NCI-H524 (cell line): ENCODE data around the gene TMEM62.
A peak's percentile ranks its signal among the peaks of the same experiment; 100 is the strongest.
"Not testable (repeated sequence)": the region's sequence is repeated elsewhere in the genome, so short reads cannot be mapped to it uniquely, and the experiment has no call there.

ENCODE experiments used
- DNase-seq, 2 experiments: peaks; one replicate each; lab custom pipeline; 2025; lab: John Stamatoyannopoulos, UW

The TMEM62 gene

DNA sequence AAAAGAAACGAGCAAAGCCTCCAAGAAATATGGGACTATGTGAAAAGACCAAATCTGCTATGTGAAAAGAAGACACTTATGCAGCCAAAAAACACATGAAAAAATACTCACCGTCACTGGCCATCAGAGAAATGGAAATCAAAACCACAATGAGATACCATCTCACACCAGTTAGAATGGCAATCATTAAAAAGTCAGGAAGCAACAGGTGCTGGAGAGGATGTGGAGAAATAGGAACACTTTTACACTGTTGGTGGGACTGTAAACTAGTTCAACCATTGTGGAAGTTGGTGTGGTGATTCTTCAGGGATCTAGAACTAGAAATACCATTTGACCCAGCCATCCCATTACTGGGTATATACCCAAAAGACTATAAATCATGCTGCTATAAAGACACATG is 43.8 kb downstream of the TMEM62 start:
- not testable (repeated sequence) for DNase-seq

DNA sequence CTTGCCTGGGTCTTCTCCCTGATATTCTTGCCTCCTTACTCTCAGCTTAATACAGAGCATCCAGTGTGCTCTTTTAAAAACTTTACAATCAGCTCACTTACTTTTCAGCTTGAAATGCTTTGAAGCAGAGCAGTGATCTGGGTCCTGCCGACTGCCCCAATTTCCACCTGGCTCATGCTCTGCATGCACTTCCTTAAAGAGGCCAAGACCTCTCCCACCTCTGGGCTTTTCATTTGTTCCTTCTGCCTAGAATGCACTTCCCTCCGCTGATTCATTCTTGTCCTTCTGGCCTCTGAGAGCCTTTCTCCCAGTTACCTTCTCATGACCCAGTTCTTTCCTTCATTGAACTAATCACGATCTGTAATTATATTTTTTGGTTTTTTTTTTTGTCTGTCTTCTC is 49.9 kb downstream of the TMEM62 start:
- no peak for DNase-seq

DNA sequence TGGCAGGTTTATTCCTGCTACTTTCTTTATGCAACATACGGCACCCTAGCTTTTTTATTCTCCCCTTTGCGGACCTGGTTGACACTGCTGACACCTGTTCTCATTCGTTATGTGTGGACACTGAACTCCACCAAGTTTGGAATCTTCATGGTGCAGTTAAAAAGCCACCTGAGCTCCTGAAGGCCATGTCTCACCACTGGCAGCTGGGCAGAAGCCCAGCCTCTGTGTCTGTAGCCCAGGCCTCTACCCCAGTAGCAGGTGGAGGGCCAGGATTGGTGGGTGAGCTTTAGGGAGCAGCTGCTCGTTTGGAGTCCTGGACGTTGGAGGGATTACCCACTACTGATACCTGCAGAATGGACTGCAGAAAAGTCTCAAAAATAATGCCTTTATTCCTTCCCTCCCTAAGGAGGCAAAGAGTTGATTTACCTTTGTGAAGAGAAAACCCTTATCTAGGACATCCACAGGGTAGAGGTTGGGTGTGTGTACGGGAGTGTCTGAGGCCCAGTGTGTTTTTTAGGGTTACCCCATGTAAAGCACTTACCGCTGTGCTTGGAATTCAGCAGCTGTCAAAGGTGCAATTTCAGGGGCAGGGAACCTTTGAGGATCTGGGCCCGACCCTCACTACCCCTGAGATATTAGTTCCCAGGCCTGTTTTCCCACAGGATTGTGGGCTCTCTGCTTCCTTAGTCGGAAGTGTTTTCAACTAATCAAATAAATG is 51.2 kb downstream of the TMEM62 start:
- DNase-seq = peak in 1 of 2 experiments; percentile 21

DNA sequence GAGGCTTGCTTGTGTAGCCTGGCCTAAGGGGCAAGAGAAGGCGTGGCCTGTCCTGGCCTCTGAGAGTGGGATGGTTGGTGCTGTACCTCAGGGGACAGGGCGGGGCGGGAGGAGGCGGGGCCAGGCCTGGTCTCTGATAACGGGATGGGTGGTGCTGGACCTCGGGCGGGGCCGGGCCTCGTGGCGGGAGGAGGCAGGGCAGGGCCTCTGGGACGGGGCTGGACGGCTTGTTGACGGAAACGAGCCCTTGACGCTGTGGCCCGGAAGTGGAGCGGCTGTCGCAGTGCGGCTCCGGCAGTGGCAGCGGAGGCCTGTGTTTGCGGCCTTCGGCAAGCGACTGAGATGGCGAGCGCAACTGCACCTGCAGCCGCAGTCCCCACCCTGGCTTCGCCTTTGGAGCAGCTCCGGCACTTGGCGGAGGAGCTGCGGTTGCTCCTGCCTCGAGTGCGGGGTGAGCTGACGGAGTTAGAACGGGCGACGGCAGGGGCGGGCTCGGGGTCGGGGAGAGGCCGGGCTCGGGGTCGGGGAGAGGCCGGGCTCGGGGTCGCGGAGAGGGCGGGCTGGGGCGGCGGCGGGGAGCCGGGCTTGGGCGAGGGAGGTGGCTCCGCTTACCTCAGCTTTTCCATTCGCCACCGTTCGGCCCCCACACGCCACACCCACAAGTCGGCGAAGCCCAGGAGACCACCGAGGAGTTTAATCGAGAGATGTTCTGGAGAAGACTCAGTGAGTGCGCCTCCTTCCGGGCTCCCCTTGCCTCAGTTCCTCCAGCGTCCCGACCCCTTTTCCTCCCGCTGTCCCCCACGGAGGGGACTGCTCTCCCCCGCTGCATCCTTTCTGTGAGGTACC is 52.0 kb downstream of the TMEM62 start, which contains the start of gene CCNDBP1:
CCNDBP1 (plus strand) TSS at position 247 of the 846 bp plus-strand sequence; CDS start at position 343, 96 bp downstream.
- peak; percentile 76 to 86 for DNase-seq

DNA sequence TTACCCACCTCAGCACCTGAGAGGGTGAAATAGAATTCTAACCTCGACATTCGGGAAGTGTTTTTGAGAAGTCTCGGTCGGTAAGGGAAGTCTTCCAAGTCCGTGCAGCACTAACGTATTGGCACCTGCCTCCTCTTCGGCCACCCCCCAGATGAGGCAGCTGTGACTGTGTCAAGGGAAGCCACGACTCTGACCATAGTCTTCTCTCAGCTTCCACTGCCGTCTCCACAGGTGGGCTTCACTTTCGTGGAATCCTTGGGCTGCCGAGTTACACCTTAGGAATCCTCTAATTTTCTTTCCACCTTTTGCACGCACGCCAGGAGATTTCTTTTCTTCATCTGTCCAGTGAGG is 52.6 kb downstream of the TMEM62 start:
- peak in 1 of 2 experiments; percentile 55 for DNase-seq

DNA sequence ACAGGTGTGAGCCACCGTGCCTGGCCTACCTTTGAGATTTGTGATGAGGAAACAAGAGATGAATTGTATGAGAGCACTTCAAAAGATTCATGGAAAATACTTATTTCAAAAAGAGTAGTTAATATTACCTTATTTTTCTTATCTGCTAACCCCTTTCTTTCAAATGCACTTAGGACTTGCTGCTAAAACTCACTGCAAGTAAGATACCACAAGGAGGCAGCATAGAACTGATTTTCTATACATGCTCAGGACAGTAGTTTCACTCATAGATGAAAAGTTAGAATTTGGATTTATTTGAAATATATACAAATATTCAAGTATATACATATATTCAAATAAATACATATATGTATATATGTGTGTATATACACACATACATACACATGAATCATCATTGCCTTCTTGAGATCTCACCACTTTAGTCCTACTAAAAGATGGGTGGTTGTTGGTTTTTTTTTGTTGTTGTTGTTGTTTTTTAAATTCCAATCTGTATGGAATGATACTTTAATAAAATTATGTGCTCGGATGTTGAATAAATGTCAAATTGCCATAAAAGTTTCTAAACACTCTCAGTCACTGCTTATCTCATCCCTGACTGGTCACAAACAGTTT is 54.3 kb downstream of the TMEM62 start:
- peak in 1 of 2 experiments; percentile 50 for DNase-seq

DNA sequence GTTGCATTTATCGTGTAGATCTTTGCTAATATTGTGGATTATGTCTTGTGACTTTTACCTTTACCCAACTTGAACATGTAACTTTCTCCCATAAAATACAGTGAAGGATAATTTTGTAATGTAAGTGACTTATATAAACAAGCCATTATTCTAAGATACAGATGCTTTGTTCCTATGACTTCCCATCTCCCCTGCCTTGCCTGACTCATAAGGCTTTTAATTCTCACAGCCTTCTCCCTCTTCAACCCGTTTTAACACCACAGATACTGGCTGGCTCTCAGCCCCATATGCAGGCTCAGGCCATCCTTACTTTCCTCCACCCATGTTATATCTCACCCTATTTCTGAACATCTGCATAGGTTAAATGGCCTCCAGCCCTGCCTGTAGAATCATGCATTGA is 55.9 kb downstream of the TMEM62 start:
- DNase-seq = no peak

DNA sequence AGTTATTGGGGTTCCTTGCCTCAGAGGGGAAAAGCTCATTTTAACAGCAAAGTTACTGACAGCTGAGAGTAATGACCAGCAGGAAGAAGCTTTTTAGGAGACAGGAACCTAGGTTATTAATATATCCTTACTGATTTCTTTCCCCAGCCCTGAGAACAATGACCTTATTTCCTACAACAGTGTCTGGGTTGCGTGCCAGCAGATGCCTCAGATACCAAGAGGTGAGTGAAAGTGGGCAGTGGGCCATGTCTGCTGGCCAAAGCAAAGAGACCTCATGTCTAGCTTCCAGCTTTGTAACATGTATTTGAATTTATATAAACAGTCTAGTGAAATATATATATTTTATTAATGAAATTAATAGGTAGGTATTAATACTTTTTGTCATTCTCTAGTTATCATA is 56.8 kb downstream of the TMEM62 start:
- DNase-seq = no peak

DNA sequence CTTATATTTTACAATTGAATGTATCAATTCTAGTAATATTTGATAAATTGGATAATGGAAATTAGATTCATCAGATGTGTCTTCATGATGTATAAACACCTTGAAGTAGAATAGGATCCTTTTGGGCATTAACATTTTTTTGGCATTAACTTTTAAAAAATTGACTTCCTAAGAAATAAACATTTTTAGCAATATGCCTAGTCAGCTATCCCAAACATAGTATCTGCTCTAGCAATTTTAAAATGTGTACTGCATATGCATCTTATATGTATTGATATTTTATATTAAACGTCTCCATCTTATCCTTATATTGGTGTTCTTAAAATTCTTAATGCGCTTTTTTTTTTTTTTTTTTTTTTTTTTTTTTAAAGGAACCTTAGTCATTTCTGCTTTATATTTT is 60.3 kb downstream of the TMEM62 start:
- no peak for DNase-seq

DNA sequence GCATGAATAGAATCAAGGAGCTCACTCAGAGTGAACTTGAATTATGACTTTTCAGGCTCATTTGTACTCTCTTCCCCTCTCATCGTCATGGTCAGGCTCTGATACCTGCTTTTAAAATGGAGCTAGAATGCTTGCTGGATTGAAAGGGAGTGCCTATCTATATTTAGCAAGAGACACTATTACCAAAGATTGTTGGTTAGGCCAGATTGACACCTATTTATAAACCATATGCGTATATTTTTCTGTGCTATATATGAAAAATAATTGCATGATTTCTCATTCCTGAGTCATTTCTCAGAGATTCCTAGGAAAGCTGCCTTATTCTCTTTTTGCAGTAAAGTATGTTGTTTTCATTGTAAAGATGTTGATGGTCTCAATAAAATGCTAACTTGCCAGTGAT is 61.4 kb downstream of the TMEM62 start:
- DNase-seq = no peak

DNA sequence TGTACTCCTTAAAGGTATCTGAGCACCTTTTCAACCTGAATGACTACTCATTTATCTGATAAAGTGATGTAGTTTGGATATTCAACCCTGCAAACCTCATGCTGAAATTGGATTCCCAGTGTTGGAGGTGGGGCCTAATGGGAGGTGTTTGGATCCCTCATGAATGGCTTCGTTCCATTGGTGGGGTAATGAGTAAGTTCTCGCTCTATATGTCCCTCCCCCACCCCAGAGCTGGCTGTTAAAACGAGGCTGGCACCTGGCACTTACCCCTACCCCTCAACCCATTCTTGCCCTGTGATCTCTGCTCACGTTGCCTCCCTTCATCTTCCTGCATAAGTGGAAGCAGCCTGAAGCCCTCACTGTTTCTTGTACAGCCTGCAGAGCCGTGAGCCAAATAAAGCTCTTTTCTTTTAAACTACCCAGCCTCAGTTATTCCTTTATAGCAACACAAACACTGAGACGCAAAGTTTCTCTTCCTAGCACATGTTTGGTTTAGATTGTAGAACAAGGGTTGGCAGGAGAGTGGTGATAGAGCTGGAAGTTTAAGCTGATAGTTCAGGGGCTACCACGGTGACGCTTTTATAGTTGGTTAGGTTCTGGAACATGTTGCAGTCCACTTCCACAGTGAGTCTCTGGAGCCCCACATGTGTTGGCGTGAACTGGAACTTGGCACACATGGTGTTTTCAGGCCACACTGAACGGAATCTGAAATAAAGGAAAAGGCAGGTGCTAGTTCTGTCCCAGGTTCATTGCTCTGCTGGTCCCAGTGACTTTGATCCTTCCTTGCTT is 63.6 kb downstream of the TMEM62 start:
- DNase-seq = no peak

DNA sequence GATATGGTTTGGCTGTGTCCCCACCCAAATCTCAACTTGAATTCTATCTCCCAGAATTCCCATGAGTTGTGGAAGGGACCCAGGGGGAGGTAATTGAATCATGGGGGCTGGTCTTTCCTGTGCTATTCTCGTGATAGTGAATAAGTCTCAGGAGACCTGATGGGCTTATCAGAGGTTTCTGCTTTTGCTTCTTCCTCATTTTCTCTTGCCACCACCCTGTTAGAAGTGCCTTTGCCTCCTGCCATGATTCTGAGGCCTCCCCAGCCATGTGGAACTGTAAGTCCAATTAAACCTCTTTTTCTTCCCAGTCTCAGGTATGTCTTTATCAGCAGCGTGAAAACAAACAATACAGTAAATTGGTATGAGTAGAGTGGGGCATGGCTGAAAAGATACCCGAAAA is 64.4 kb downstream of the TMEM62 start:
- not testable (repeated sequence) for DNase-seq

DNA sequence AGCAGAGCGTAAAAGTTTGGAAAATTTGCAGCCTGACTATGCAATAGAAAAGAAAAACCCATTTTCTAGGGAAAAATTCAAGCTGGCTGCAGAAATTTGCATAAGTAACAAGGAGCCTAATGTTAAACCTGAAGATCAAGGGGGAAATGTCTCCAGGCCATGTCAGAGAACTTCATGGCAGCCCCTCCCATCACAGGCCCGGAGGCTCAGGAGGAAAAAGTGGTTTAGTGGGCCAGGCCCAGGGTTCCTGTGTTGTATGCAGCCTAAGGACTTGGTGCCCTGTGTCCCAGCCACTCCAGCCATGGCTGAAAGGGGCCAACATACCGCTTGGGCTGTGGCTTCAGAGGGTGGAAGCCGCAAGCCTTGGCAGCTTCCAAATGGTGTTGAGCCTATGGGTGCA is 65.2 kb downstream of the TMEM62 start:
- DNase-seq = not testable (repeated sequence)

DNA sequence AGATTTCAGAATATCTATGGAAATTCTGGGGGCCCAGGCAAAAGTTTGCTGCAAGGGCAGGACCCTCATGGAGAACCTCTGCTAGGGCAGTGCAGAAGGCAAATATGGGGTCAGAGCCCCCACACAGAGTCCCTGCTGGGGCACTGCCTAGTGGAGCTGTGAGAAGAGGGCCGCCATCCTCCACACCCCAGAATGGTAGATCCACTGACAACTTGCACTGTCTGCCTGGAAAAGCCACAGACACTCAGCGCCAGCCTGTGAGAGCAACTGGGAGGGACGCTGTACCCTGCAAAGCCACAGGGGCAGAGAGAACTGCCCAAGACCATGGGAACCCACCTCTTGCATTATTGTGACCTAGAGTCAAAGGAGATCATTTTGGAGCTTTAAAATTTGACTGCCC is 65.6 kb downstream of the TMEM62 start:
- no peak for DNase-seq

DNA sequence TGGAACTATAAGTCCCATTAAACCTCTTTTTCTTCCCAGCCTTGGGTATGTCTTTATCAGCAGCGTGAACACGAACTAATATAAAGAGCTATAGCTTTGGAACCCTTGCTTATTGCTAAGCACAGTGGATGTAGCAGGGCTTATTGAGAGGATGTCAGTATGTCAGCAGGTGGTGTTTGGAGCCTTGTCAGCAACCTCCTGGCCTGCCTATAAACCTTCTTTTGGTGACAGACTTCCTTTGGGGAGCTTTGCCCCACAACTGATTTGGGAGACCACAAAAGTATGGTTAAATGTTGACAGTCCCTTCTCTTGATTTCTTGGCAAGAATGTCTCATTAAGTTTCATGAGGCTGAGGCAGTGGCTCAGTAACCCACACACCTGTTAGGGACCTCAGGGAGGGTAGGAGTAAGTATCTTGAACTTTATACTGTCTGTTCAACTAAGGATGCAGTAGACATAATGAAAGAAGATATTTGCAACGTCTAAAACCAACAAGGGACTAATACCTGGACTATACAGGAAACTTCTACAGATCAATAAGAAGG is 66.6 kb downstream of the TMEM62 start:
- DNase-seq = no peak

DNA sequence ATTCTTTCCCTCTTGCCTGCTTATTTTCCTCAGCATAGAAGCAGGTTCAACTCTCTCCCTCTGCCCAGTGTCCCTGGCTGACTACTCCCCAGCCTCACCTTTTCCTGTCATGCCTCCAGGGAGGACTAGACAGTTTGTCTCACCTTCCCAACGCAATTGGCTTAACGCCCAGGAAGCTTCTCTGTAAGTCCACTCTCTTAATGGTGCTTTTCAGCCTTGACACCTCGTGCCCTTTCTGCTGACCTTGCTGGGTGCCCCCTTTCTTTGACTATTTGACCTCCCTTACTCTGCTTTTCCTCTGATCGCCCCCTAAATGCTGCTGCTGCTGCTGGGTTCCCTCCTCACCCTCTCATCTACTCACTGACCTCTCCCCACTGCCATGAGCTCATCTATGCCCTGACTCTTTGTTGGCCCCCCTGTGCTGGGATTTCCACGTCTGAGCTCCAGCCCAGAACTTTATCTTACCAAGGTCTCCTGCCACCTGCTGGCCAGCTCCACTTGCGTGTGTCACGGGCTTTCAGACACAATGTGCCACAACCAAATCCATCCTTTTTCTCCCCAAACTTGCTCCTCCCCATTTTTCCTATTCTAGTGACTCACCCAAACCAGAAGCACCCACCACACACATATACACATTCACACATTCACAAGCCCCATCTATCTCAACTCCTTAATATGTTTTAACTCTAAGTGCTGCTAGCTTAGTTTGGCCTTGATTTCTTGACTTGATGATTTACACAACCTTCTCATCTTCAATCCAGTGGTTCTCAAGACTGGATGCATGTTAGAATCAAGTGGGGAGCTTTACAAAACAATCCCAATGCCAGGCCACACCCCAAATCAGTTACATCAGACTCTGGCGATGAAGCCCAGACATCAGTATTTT is 70.9 kb downstream of the TMEM62 start:
- peak in 1 of 2 experiments; percentile 42 for DNase-seq

DNA sequence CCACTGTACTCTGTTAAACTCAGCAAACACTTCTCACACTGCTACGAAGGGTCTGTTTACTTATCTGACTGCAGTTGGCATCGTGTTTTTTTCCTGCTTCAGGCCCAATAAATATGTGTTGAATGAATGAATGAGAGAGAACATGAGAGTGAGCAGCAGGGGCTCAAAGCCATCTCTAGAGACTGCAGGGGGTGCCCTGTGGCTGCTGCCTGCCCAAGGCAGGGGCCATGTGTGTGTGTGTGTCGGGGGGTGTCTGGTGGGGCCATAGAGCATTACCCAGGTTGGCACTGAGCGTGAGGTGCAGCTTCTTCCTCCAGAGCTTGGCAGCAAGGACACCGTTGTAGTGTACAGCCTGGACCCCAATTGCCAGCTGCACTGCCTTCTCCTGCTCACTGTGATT is 72.7 kb downstream of the TMEM62 start:
- no peak for DNase-seq

DNA sequence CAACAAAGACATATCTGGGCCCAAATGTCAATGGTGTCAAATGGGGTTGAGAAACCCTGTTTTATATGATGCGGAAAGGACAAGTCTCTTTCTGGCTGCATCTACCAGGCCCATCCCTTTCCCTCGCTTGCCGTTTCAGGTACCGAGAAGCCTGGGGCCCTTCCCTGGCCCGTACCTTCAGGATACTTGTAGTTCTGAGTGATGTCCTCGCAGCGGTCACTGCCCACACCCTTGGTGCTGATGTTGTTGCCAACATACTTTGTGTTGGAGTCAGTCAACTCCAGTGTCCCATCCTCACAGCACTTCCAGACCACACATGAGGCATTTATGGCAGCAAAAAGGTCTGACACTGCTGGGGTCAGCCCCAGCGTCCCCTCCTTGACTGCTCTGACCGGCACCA is 73.6 kb downstream of the TMEM62 start:
- no peak for DNase-seq

DNA sequence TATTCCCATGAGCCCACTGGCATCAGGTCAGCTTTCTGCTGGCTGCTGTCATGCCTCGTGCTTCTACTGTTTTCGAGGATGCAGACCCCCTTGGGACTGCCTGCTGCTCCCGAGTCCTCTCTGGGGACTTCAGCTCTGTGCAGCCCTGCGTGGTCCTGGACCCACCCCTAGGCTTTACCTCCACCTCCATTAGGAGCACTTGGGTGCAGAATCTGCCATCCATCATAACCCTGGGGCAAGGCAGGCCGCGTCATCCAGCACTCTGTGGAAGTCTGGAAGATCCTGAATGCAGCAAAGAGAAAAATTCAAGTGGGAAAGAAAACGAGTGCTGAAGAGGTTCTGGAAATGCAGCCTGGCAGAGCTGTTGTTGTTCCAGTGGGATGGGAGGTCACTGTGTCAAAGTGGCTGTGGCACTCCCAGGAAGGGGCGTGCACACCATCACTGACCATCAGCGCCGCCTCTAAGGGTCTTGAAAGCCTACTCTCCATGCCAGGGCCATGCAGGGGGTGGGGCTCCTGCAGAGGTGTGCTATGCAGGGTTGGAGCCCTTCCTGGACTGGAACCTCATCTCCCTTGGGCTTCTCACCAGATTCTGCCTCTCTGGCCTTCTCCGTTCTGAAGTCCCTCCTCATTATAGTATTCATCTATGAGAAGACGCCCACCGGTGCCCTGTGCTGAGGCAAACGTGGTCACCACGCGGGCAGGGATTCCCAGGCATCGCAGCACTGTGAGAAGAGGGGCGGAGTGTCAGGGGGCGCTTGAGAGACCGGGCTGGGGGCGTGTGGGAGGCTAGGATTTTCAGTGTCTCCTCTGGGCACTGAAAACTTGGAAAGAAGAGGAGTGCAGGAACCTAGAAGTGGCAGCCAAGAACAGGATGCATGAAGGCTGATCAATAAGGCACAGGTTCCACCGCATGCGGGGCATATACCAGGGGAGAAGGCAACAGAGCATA is 74.9 kb downstream of the TMEM62 start:
- DNase-seq = no peak
